Stimulated activated naive CD8-positive, alpha-beta T cell treated with anti-CD3 and anti-CD28 coated beads, Interleukin-15, Interleukin-2, amounts not matched to agents 100 ng/mL and 50 ng/mL, for 24 hours (primary cell): Measurements from ENCODE around the gene UQCR11.

ENCODE experiments used
- H3K27ac Mint-ChIP-seq: one replicate; pipeline ENCODE4 v1.8.0; 2021; ENCODE audit warnings: mild to moderate bottlenecking, mixed read lengths
- H3K27me3 Mint-ChIP-seq: one replicate; pipeline ENCODE4 v1.8.0; 2021; ENCODE audit warnings: mixed read lengths
- H3K36me3 Mint-ChIP-seq: one replicate; pipeline ENCODE4 v1.8.0; 2021; ENCODE audit warnings: low read depth, mixed read lengths
- H3K4me1 Mint-ChIP-seq: one replicate; pipeline ENCODE4 v1.8.0; 2021; ENCODE audit warnings: low read depth, mixed read lengths
- H3K4me3 Mint-ChIP-seq: one replicate; pipeline ENCODE4 v1.8.0; 2021; ENCODE audit warnings: mild to moderate bottlenecking, mixed read lengths
- H3K9me3 Mint-ChIP-seq: one replicate; pipeline ENCODE4 v1.8.0; 2021; ENCODE audit warnings: mixed read lengths

The UQCR11 gene

GRCh38 chr19:1612114-1613086, 7.1 kb upstream of the UQCR11 start:
- Mint-ChIP-seq H3K9me3 (no peaks in the 10 kb centered on the region), H3K4me3 (no peak overlapping the region), H3K36me3 (peaks cover 36% of the 10 kb centered on the region), H3K27me3 (no peaks in the 10 kb centered on the region), H3K27ac (no peak overlapping the region), H3K4me1 (peaks cover 45% of the 10 kb centered on the region)

GRCh38 chr19:1611353-1611752, 6.1 kb upstream of the UQCR11 start:
- H3K36me3 Mint-ChIP-seq = peaks cover 27% of the 10 kb centered on the region

DNA sequence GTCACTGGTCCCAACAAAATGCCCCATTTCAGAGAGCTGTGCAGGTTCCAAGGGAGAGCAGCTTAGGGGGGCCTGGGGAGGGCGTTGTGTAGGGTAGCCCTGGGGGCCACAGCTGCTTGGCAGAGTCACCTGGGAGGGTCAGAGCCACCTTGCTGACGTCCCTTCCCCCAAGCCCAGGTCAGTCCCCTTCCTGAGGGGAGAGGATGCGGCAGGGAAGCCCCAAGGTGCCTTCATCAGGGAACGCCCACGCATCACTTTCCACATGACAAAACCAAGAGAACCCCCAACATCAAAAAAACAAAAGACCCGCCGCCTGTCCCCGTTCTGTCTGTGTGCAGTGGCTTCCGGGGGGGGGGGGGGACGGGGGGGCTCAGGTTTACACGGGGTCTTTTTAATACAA, 5.3 kb upstream of the UQCR11 start:
- H3K4me1 Mint-ChIP-seq = peaks cover 48% of the 10 kb centered on the region
- no peak overlapping the region for H3K27ac Mint-ChIP-seq
- H3K36me3 Mint-ChIP-seq = peaks cover 21% of the 10 kb centered on the region
- H3K4me3 Mint-ChIP-seq = no peak overlapping the region
- no peaks in the 10 kb centered on the region for H3K27me3 Mint-ChIP-seq
- no peaks in the 10 kb centered on the region for H3K9me3 Mint-ChIP-seq

More at GRCh38 chr19:1611353-1611752, 6.1 kb upstream of the UQCR11 start:
- H3K4me3 Mint-ChIP-seq = no peak overlapping the region
- H3K27me3 Mint-ChIP-seq = no peaks in the 10 kb centered on the region
- H3K27ac Mint-ChIP-seq = no peak overlapping the region
- peaks cover 41% of the 10 kb centered on the region for H3K4me1 Mint-ChIP-seq
- H3K9me3 Mint-ChIP-seq = no peaks in the 10 kb centered on the region

DNA sequence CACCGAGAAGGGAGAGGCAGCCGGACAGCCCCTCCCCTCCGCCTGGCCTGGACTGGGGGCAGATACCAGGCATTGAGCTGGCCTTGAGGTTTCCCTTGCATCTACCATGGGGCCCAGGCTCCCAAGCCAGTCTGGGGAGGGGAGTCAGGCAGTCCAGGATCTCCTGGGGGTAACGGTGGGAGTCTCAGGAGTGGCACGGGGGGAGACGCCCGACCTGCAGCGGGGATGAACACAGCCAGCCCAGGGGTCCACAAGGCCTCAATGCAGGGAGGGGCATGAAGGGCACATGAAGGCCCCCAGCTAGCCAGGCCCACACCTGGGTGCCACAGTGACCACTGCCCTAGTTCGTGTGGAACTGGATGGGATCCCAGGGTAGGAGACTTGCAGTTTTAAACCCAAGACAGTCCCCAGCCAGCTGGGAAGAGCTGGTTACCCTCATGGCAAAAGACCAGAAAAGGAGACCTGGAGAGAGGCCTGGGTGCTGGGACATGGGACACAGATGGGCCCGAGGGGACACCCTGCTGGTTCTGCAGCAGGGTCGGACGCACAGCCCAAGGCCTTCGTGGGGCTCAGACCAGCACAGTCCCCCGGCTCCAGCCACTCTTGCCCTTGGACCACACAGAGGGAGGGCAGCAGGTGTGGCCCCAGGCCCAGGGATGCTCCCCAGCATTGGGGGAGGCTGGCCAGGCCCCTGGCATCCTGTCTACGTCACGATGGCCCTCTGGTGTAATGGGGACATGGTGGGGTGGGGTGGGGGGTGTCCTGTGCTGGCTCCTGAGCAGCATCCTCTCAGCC, 4.6 kb upstream of the UQCR11 start:
- H3K4me3 Mint-ChIP-seq = no peak overlapping the region
- H3K27ac Mint-ChIP-seq = no peak overlapping the region
- H3K9me3 Mint-ChIP-seq = no peaks in the 10 kb centered on the region
- H3K36me3 Mint-ChIP-seq = peaks cover 19% of the 10 kb centered on the region
- peaks cover 50% of the 10 kb centered on the region for H3K4me1 Mint-ChIP-seq
- no peaks in the 10 kb centered on the region for H3K27me3 Mint-ChIP-seq

DNA sequence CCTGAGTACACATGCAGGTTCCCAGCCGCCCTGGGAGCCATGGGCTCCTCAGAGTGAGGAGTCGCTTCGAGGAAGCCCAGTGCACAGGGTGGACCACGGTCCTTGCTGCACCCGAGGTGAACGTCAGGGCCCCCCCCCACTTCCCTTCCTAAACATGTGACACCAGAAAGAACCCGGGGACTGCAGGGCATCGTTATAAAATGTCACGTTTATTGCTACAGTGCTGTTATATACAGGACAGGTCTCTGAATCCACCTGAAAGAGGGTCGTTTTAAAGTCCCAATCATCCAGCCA, 3.8 kb upstream of the UQCR11 start:
- H3K9me3 Mint-ChIP-seq = no peaks in the 10 kb centered on the region
- no peak overlapping the region for H3K4me3 Mint-ChIP-seq
- peaks cover 55% of the 10 kb centered on the region for H3K4me1 Mint-ChIP-seq
- H3K36me3 Mint-ChIP-seq = peaks cover 13% of the 10 kb centered on the region
- H3K27me3 Mint-ChIP-seq = no peaks in the 10 kb centered on the region
- no peak overlapping the region for H3K27ac Mint-ChIP-seq

DNA sequence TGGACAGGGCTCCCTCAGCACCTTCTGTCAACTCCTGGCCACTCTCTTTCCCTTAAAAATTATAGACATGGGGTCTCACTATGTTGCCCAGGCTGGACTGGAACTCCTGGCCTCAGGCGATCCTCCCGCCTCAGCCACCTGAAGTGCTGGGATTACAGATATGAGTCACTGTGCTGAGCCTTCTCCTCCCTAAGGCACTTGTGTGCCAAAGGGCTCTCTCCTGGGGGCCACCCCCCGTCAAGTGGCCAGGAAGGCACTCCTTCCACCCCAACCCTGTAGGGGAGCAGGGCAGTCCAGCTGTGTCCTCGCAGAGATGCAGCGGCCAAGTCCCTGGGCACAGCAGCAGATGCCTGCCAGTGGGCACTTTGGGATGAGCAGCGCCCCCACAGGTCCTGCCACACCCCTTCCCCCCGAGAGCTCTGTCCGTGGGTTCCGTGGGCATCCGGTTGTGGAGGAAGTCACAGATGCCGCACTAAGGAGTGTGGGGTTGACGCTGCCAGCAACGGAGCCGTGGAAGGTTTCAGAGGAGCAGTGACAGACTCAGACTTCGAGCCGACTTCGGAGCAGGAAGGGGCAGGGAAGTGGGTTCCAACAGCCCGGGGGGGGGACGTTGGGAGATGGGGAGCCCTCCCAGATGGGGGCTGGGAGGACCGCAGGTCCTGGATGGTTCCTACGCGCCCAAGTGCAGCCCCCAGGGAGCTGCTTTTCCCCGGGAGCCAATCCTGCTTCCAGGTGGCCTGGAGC, 3.3 kb upstream of the UQCR11 start:
- no peak overlapping the region for H3K27ac Mint-ChIP-seq
- no peaks in the 10 kb centered on the region for H3K9me3 Mint-ChIP-seq
- peaks cover 60% of the 10 kb centered on the region for H3K4me1 Mint-ChIP-seq
- no peak overlapping the region for H3K4me3 Mint-ChIP-seq
- no peaks in the 10 kb centered on the region for H3K27me3 Mint-ChIP-seq
- peaks cover 13% of the 10 kb centered on the region for H3K36me3 Mint-ChIP-seq

DNA sequence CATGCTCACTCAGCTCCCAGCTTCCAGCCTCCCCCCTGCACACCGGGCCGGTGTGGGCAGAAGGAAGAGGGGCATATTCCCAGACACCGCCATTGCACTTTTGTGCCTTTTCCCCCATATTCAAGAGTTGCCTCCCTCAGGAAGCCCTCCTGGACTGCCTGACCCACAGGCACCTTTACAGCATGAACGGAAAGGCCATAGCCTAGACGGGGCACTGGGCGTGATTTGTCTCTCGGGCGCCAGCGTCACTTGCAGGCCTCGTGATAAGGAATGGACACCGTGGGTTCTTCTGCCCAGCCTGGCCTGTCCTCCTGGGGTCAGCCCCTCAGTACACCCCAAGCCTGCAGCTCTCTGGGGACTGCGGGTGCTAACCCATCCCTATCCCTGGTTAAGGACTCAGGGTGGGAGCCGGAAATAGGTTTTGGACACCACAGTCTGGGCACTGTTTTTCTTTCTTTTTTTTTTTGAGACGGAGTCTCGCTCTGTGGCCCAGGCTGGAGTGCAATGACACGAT, 933 bp upstream of the UQCR11 start:
- peak overlapping the region; percentile 99 for H3K27ac Mint-ChIP-seq
- H3K36me3 Mint-ChIP-seq = peaks cover 19% of the 10 kb centered on the region
- H3K4me3 Mint-ChIP-seq = peak overlapping the region; percentile 89
- no peaks in the 10 kb centered on the region for H3K9me3 Mint-ChIP-seq
- H3K27me3 Mint-ChIP-seq = no peaks in the 10 kb centered on the region
- peaks cover 70% of the 10 kb centered on the region for H3K4me1 Mint-ChIP-seq

DNA sequence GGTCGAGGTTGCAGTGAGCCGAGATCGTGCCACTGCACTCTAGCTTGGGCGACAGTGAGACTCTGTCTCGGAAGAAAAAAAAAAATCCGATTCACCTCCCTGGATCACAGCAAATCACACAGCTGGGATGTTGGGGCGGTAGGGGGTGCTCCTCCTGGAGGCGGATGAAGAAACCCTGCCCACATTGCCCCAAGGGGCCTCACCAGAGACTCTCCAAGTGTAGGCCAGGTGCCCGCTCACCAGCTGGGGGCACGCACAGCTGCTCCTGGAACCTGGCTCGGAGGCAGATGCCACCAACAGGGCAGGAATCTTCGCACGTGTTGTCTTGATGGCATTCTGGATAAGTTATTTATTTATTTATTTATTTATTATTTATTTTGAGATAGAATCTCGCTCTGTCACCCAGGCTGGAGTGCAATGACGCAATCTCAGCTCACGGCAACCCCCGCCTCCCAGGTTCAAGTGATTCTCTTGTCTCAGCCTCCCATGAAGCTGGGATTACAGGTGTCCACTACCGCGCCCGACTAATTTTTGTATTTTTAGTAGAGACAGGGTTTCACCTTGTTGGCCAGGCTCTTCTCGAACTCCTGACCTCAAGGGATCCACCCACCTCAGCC, 3.1 kb downstream of the UQCR11 start:
- peaks cover 42% of the 10 kb centered on the region for H3K4me1 Mint-ChIP-seq
- H3K9me3 Mint-ChIP-seq = no peaks in the 10 kb centered on the region
- no peak overlapping the region for H3K4me3 Mint-ChIP-seq
- H3K27me3 Mint-ChIP-seq = no peaks in the 10 kb centered on the region
- H3K27ac Mint-ChIP-seq = no peak overlapping the region
- H3K36me3 Mint-ChIP-seq = peaks cover 29% of the 10 kb centered on the region

- Mint-ChIP-seq H3K9me3 (no peaks in the 10 kb centered on the region), H3K36me3 (peaks cover 31% of the 10 kb centered on the region), H3K4me3 (peak overlapping the region; percentile 15), H3K27me3 (no peaks in the 10 kb centered on the region), H3K4me1 (peaks cover 39% of the 10 kb centered on the region), H3K27ac (no peak overlapping the region)
These were observed 3.6 kb downstream of the UQCR11 start for GRCh38 chr19:1601613-1602064.

DNA sequence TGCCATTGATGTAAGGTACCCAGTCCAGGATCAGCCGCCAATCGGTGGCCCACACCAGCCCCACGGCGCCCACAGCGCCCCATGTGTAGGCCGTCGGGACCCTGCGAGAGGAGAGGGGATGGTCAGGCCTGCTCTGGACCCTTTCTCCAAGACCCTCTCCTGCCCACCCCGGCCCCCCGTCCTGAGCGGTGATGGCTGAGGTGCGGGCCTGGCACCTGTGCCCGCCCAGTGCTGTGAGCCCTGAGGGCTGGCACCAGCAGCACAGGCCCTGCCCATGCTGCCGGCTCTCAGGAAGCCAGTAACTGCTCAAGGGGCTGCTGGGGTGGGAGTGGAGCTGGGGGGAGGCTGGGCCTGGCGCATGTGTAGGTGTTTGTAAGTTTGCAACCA, 5.8 kb downstream of the UQCR11 start:
- no peaks in the 10 kb centered on the region for H3K27me3 Mint-ChIP-seq
- H3K27ac Mint-ChIP-seq = no peak overlapping the region
- no peak overlapping the region for H3K4me3 Mint-ChIP-seq
- peaks cover 25% of the 10 kb centered on the region for H3K4me1 Mint-ChIP-seq
- H3K36me3 Mint-ChIP-seq = peaks cover 39% of the 10 kb centered on the region
- H3K9me3 Mint-ChIP-seq = no peaks in the 10 kb centered on the region

DNA sequence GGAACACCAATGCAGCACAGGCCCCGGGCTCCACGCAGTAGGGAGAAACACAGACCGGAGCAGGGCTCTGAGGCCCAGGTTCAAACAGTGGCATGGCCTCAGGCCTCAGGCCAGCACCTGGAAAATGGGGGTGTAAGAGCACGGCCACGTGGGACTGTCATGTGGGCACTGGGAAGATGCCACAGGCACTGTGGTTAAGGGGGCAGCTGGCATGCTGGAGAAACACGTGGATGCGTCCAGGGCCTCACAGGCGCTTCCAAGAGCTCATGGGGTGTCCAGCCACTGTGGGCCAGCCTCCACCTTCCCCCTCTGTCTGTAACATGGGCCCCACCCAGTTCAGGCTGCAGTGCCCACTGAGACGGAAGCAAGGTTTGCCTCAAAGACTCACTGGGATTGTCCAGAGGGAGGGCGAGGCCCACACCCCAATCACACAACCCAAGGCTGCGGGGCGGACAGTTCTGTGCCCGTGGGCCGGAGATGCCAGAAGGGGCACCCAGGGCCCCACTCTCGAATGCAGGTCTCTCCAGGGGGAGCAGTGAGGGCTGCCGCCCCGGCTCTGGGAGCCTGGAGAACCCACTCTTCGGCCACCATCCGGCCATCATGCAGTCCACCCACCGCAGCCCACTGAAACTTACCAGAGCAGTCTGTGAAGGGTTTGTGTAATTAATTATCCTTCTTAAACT, 6.3 kb downstream of the UQCR11 start:
- peaks cover 39% of the 10 kb centered on the region for H3K36me3 Mint-ChIP-seq
- no peak overlapping the region for H3K27ac Mint-ChIP-seq
- peaks cover 20% of the 10 kb centered on the region for H3K4me1 Mint-ChIP-seq
- H3K4me3 Mint-ChIP-seq = no peak overlapping the region
- H3K9me3 Mint-ChIP-seq = no peaks in the 10 kb centered on the region
- no peaks in the 10 kb centered on the region for H3K27me3 Mint-ChIP-seq

- Mint-ChIP-seq H3K4me3 (peak overlapping the region; percentile 85), H3K4me1 (peaks cover 21% of the 10 kb centered on the region), H3K36me3 (peaks cover 34% of the 10 kb centered on the region), H3K9me3 (no peaks in the 10 kb centered on the region), H3K27ac (no peak overlapping the region), H3K27me3 (no peaks in the 10 kb centered on the region)
These were observed 11.8 kb downstream of the UQCR11 start for GRCh38 chr19:1593501-1593772.

DNA sequence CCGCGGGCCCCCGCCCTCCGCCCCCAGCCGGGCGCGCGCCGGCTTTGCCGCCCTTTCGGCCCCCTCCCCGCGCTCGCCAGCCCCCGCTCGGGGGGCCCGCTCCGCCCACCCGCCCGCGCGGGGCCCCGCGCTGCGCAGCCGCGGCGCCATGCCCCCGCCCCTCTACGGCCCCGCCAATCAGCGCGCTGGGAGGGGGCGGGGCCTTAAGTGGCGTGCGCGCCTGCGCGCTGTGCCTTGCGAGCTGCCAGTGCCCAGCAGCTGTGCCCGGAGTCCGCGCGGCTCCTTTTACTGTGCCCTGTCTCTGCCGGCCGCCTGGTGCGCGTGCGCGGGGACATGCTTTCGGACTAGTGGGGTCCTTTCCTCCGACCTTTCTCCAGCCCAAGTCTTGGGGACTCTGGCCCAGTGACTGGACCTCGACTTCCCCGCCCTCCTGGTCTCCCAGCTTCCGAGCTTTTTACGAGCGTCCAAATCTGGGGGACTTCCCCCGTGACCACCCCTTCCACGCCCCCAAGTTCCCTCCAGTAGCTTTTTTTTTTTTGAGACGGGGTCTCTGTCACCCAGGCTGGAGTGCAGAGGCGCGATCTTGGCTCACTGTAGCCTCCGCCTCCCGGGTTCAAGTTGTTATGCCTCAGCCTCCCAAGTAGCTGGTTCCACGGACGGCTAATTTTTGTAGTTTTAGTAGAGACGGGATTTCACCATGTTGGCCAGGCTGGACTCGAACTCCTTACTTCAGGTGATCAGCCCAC, 12.3 kb downstream of the UQCR11 start, which contains the start of gene MBD3:
TSS of gene MBD3 (minus strand) at position 111 of the 746 bp plus-strand sequence. CDS start 234 bp downstream, outside the sequence.
- Mint-ChIP-seq H3K9me3 (no peaks in the 10 kb centered on the region), H3K36me3 (peaks cover 32% of the 10 kb centered on the region), H3K4me3 (peak within 1 kb of the TSS; percentile 99), H3K27ac (peak within 1 kb of the TSS; percentile 99), H3K4me1 (peaks cover 25% of the 10 kb centered on the region), H3K27me3 (no peaks in the 10 kb centered on the region)
